ENCODE results near the gene MAPK8IP3. TPM values are rescaled to one million over a fixed set of nuclear protein-coding genes. Genes with fewer than 3 reads are reported as not detected.

Gene MAPK8IP3
- total RNA-seq, 1 donor from 2014 or later: 84.5 TPM

DNA sequence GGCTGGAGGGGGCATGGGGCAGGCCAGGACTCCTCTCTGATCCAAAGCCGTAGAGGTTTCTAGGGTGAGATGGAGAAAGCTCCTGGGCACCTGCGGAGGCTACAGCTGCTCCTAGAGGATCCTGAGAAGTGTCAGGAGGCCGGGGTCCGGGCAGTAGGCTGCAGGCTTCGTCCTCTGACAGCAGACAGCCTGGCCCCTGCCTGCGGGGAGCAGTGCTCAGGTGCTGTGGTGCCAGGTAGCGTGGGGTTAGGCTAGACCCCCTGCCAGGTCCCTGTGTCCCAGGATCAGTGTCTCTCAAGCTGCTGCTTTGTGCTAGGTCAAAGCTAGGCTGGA, 68.4 kb downstream of the MAPK8IP3 start:
- DNase-seq: no peak

DNA sequence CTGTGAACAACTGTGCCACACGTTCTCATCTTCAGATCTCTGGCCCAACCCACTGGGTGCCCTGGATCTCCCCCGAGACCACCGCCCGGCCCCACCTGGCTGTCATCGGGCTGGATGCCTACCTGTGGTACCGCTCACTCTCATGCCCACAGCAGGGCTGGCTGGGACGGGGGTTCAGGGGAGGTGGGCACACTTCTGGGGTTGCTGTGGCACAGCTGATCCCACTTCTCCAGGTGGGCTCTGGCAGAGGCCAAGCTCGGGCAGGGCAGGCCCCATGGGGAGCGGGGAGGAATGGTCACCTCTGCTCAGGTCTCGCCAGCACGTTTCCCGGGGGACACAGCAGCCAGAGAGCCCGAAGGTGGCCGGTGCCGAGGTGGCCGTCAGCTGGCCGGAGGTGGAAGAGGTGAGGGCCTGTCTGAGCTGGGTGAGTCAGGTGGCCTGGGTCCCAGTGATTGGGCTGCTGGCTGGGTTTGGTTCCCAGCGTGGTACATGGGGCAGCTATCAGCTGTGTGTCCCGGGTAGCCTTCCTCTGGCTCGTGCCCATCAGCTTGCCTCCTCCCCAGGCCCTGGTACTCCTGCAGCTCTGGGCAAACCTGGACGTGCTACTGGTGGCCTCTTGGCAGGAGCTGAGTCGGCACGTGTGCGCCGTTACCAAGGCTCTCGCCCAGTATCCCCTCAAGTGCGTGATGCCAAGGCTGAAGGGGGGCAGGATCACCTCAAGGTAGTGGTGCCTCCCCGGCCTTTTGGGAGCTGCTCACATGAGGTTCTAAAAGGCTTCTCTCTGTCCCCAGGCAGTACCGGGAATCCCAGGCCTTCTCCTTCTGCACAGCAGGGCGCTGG, 69.2 kb downstream of the MAPK8IP3 start:
- DNase-seq: no peak

DNA sequence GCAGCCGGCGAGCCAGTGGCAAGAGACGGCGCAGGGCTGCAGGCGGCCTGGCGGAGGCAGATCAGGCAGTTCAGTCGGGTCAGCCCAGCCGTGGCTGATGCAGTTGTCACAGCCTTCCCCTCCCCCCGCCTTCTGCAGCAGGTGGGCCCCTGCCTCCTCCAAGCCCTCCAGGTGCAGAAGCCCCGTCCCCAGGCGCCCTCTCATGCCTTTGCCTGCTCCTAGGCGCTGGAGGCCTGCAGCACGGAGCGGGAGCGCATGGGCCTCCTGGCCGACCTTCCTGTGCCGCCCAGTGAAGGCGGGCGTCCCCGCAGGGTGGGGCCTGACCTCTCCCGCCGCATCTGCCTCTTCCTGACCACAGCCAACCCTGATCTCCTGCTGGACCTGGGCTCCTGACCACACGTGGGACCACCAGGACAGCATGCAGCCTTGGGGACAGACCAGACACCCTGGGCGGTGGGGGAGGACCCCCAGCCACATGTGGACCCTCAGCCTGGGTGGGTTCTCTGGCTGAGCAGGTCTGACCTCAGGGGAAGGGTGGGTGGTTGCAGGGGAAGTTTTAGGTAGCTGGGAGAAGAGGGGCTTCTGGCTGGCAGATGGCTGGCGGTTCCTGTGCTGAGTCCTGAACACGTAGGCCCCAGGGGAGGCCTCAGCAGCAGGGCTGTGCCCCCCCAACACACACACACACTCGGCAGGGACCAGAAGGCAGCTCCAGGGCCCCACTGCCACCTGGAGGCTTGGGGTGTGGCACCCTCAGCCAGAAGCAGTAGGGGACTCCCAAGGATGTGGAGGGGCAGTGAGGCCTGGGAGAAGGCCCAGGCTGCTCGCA, 70.1 kb downstream of the MAPK8IP3 start:
- no peak for DNase-seq

DNA sequence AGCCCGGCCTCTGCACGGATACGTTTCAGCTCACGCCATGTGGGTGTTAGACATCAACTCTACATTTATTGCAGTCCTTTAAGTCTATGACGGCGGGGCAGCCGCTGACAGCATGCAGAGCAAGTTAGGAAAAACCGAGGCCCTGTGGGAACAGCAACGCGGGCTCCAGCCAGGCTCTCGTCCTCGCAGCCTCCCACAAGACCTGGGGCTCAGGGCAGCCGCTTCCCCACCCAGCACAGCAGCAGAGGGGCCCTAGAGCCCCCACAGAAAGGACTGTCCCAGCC, 70.6 kb downstream of the MAPK8IP3 start:
- DNase-seq: no peak

DNA sequence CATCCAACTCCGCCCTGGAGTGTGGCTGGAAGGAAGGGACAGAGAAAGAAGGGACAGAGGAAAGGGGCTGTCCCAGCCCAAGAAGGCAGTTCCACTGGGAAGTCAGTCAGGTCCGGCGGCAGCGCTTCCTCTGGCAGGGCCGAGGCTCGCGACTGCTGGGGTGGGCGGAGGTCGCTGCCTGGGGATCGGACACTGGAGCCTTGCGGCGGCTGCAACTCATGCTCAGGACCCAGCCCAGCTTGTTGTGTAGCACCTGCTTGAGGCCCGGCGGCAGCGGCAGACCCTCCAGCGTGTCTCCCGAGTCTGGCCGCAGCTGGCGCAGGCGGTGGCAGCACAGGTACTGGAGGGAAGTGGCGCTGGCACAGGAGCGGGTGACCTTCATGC, 71.0 kb downstream of the MAPK8IP3 start:
- no peak for DNase-seq

GRCh38 chr16:1777375-1778199, 71.6 kb downstream of the MAPK8IP3 start:
- no peak for DNase-seq

GRCh38 chr16:1778200-1779179, 72.5 kb downstream of the MAPK8IP3 start:
- DNase-seq: no peak

DNA sequence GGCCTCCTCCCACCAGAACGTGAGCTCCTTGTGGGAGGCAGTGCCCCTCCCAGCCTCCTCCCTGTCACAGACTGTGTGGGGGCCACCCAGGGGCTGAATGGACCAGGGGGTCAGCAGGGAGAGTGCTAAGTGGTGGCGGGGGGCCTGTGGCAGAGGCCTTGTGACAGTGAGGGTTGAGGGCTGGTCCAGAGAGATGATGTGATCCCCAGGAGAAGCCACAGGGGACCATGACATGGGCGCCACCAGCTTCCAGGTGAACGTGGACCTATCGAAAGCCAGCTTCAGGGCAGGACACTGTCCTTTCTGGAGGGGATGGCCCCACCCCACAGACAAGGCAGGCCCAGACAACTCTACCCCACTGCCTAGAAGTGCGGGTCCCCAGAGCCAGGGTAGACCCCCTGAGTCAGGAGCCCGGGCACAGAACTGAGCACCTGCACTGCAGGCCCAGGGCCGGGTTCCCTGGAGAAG, 73.3 kb downstream of the MAPK8IP3 start:
- DNase-seq: no peak

DNA sequence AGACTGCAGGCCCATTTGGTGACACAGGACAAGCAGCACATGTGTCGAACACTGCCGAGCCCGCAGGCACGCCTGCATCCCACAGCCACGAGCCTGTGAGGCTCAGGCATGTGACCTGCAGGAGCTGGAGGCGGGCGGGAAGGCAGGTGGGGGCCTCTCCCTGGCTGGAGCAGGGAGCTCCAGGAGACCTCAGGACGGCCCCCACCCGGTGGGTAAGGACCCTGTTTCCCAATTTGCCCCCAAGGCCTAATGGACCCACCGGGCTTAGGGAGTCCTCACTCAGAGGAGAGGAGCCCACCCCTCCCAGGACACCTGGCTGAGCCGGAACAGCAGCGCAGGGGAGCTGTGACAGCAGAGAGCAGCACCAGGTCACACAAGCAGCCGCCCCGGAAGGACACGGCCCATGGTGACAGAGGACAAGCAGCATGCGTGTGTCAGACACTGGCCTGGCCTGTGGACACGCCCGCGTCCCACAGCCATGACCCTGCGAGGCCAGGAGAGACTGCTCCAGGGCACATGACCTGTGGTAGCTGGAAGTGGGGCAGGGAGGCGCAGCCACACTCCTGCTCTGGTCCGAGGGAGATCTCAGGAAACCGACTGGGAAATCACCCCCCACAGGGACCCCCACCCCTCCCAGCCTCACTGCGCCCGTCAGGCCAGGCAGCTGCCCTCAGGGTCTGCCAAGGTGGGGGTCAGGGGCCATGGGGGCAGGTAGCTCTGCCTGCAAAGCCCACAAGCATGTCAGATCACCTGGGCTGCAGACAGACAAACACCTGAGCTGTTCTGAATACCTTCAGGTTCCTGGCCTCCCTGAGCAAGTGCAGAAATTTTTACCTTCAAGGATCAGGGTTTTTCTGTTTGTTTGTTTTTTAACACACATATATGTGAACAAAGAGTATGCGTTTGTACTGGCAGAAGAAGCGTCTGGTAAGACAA, 74.0 kb downstream of the MAPK8IP3 start:
- DNase-seq: no peak

DNA sequence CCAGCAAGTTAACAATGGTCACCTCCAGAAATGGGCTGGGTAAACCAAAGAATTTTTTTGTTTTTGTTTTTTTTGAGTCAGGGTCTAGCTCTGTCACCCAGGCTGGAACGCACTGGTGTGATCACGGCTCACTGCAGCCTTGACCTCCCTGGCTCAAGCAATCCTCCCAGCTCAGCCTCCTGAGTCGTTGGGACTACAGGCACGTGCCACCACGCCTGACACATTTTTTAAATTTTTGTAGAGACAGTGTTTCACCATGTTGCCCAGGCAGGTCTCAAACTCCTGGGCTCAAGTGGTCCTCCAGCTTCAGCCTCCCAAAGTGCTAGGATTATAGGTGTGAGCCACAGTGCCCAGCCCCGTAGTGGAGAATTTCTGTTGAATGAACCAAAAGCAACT, 74.7 kb downstream of the MAPK8IP3 start:
- no peak for DNase-seq

DNA sequence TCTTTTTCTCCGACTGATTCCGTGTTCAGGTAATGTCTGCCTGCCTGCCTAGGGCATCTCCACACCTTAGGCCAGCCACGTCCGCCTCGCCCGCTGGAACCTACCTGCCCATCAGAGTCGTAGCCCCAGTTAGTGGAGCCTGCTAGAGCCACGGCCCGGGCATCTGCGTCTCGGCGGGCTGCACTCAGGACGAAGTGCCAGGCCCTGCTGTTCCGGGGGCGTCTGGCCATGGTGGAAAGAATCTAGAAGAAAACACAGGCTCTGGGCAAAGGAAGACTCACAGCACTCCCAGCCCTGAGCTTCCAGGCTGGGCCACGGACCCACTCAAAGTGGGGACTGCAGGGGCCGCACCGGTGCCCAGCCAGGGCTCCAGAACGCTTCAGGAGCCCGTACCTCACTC, 75.3 kb downstream of the MAPK8IP3 start:
- no peak for DNase-seq

- DNase-seq: no peak
These were observed 75.9 kb downstream of the MAPK8IP3 start for GRCh38 chr16:1781758-1782407.

GRCh38 chr16:1782408-1783264, 76.6 kb downstream of the MAPK8IP3 start, which contains the start of the genes NUBP2 and SPSB3:
TSS of gene NUBP2 (plus strand) at chr16:1782960. CDS start at chr16:1783021, 61 bp downstream.
TSS of gene SPSB3 (minus strand) at chr16:1782571. CDS start at chr16:1781483, 1,088 bp downstream.
- DNase-seq: peak; percentile 100

GRCh38 chr16:1784977-1785845, 79.2 kb downstream of the MAPK8IP3 start:
- DNase-seq: no peak

GRCh38 chr16:1785846-1786170, 79.8 kb downstream of the MAPK8IP3 start:
- DNase-seq: no peak

- no peak for DNase-seq
These were observed 80.5 kb downstream of the MAPK8IP3 start for GRCh38 chr16:1786242-1787055.

- DNase-seq: no peak
These were observed 81.0 kb downstream of the MAPK8IP3 start for GRCh38 chr16:1787056-1787321.
